ENCODE data around the gene RP9.

The RP9 gene

DNA sequence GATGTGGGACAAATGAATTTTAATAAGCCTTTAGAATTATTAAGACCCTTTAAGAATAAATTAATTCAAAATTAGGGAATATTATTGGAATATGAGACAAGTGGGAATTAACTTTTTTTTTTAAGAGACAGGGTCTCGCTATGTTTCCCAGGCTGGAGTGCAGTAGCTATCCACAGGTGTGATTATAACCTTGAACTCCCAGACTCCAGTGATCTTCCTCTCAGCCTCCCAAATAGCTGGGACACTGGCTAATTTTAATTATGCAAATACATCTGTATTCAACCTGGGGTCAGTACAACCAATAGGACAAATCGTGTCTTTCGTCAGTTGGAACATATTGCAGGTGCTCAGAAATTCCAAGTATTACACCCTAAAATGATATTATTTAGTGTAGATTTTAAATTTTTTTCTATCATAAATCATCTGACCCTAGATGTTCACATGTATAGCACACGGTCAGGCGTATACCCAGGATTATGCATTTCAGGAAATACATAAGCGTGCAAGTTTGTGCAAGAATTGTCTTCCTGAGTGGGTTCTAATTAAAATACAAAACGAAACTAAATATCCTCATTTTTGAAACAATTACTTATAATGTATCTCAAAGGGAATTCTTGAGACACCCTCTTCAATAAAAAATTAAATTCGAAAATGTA lies 47.8 kb downstream of the RP9 start:
- no peak for DNase-seq

DNA sequence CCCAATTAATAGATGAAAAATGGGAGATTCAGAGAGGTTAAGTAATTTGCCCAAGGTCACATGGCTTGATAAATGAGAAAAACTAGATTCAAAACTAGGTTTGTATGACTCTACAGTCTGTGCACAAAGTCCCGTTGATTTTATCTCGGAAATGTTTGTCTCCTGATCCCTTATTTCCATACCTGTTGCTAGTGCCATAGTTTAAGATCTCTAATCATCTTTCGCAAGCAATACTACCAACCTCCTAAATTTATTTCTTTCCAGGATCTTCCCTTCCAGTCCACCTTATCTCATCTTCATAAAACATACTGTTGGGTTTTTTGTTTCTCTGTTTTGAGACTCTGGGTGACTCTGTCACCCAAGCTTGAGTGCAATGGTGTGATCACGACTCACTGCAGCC lies 49.6 kb downstream of the RP9 start:
- DNase-seq: no peak

DNA sequence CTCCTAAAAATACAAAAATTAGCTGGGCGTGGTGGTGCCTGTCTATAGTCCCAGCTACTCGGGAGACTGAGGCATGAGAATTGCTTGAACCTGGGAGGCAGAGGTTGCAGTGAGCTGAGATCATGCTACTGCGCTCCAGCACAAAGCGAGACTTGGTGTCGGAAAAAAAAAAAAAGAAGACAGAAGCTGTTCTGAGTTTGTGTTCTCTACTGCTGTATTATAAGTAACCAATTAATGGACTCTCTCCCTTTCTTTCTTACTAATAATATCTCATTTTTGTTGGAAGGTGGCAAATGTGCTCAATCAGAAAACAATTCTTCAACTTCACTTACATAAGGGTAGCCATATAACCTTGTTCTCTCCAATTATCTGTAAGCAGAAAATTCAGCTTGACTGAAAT lies 54.0 kb downstream of the RP9 start:
- DNase-seq: no peak

DNA sequence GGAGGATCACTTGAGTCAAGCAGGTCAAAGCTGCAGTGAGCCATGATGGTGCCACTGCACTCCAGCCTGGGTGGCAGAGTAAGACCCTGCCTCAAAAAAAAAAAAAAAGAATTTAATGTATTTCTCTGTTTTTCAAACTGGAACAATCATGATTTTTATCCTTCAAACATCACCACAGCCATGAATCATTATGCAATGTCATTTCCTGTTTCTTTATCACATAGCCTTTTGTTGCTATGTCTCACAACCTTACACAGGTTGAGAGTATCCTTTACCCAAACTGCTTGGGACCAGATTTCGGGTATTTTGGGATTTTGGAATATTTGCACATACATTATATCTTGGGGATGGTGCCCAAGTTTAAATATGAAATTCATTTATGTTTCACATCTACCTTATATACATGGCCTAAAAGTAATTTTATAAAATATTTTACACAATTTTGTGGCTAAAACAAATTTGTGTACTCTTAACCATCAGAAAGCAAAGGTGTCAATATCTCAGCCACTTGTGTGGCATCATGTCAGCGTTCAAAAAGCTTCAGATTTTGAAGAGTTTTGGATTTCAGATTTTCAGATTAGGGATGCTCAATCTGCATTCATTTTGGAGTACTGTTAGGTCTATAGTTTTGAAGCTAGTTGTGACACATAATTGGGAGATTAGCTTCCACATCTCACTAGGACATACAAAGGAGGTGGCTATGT lies 54.8 kb downstream of the RP9 start:
- DNase-seq: peak; percentile 5

DNA sequence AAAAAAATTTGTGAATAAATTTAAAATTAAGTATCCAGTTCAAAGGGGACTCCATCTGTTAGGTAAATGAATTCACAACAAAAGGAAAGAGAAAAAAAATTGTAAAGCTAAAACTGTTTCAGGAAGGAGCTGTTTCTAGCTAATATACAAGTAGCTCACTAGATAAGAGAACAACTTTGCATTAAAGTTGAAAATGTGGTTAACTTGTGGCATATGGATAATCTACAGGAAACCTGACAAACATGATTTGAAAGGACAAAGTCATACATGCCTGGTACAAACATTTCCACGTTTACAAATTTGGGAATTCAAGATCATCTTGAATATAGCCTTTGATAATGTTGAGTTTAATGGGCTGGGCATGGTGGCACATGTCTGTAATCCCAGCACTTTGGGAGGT lies 55.5 kb downstream of the RP9 start:
- peak; percentile 54 for DNase-seq

DNA sequence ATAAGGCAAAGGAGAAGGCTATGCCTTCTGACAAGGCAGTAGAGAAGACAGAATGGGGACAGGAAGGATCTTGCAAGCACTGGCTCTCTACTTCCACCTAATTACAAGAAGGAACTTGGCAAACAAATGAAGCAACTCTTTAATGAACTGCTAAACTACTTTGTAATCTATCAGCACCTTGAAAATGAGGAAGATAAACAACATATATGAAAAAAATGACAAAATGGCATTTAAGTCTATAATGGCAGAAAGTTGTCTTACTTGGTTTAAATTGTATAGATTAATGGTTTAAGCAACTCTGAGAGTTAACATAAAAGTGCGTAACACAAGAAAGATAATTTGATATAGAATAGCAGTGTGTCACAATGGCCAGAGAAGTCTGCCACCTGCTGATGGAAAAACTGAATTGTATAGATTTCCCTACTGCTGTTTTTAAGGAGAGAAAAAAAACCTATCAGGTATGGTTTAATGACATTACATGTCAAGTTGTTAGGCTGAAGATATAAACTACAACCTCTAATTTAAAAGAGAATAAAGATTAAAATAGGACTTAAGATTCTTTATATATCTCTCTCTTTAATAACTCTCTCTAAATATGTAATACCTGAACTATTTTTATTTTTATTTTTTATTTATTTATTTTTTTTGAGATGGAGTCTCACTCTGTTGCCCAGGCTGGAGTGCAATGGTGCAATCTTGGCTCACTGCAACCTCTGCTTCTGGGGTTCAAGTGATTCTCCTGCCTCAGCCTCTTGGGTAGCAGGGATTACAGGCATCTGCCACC lies 58.5 kb downstream of the RP9 start:
- DNase-seq: peak; percentile 34

DNA sequence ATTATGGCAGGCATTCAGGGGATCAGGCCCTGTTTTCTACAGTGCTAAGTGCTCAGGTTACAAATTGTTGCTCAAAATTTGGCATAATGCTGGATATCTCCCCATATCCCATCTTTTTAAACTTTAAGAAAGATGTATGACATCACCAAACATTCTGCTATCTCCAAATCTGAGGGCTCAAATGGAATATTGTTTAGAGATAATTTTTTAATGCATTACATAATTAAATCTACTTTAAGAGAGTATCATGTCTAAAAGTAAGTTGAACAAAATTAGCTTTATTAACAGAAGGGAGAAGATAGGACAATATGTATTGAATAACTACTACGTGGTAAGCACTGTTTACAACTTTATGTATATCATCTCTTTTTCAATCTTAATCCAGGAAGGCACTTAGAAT lies 60.5 kb downstream of the RP9 start:
- DNase-seq: no peak

DNA sequence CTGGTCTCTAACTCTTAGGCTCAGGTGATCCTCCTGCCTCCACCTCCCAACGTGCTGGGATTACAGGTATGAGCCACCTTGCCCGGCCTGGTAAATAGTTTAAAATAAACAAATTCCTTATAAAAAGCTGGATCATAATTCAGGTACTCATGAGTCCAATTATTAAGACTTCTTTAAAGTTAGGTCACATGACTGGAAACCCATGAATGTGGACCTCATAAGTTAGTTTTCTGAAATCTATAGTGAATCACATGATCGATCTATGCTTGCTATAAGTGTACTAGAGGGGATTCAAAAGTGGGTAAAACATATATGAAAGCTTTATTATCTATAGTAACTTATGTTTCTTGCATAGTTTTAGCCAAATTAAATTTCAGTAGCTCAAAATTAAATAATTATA lies 60.9 kb downstream of the RP9 start:
- DNase-seq: no peak

DNA sequence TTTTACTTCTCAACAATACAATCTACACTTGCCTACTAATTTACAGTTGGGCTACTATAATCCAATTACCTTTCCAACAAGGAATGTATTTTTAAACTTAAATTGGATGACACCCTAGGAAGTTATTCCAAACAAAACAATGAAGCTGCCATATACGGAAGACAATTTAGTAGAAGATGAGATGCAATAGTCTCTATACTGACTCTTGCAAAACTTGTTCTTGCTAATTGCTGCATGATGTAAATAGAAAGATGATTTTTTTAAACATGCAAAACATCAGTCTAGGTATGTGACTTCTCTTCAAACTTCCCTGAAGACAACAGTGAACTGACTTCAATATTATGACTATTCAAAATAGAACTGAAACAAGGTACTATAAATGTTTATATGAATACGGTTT lies 64.2 kb downstream of the RP9 start:
- no peak for DNase-seq

All from GDM1 (cell line).